ENCODE measurements around the gene MRM2.

DNA sequence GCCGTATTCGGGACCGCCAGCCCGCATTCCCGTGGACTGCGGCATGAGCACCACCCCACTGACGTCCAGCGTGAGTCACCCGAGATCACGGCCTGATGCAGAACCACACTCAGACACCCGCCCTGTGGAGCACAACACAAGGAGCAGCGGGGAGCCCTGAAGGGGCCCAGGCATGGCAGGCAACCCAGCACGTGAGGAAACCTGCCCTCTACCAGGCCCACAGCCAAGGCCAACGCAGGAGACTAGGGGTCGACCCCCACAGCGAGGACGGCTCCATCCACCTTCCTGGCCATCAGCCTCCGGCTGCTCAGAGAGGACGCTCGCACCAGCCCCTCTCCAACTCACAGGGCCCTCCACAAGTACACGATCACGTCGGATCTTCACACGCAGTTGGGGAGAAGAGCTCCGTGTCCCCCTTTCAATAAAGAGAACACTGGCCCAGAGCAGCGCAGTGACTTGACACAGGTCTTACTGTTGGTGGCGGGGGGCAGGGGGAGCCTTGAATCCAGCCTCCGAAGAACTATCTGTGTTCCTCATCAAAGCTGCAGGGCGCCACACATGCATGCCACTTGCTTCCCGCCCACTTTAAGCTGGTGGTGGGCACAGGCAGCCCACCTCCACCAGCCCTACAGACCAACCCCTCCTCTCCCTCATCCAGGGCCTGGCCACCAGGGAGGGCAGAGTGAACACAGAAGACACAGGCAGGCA, 31.3 kb downstream of the MRM2 start:
- TF ChIP-seq, protein P1, sequence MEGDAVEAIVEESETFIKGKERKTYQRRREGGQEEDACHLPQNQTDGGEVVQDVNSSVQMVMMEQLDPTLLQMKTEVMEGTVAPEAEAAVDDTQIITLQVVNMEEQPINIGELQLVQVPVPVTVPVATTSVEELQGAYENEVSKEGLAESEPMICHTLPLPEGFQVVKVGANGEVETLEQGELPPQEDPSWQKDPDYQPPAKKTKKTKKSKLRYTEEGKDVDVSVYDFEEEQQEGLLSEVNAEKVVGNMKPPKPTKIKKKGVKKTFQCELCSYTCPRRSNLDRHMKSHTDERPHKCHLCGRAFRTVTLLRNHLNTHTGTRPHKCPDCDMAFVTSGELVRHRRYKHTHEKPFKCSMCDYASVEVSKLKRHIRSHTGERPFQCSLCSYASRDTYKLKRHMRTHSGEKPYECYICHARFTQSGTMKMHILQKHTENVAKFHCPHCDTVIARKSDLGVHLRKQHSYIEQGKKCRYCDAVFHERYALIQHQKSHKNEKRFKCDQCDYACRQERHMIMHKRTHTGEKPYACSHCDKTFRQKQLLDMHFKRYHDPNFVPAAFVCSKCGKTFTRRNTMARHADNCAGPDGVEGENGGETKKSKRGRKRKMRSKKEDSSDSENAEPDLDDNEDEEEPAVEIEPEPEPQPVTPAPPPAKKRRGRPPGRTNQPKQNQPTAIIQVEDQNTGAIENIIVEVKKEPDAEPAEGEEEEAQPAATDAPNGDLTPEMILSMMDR (IDR thresholded peaks at IDR 0.05 in 8 of 11, conservative IDR thresholded peaks at IDR 0.05 in 3 of 11): no peak
- TF ChIP-seq POLR2AphosphoS5 (IDR thresholded peaks at IDR 0.05): no peak

Data from spleen (tissue), 7 donors.